Liver (tissue), 9 donors: ENCODE results near the gene ADGRV1. TPM values are rescaled to one million over a fixed set of nuclear protein-coding genes. Genes with fewer than 3 reads are reported as not detected.

Source experiments
- DNase-seq: peaks from one replicate; pipeline ENCODE4 v3.0.0-alpha.2; 2017; ENCODE audit warnings: low spot score
- H3K27ac ChIP-seq, 2 donors: one replicate each; pipeline ENCODE4 v1.7.0; 2013; ENCODE audit warnings: inconsistent platforms in 2 of 2, low read length in 2 of 2, control low read depth in 1 of 2, low read depth in 1 of 2, mild to moderate bottlenecking in 1 of 2
- H3K27me3 ChIP-seq, 4 donors: one replicate each; pipeline versions ENCODE4 v1.6.1 to v1.7.0; 2013; ENCODE audit warnings: low read length in 3 of 4, inconsistent platforms in 1 of 4, mild to moderate bottlenecking in 1 of 4, moderate library complexity in 1 of 4; ENCODE audit not compliant: control insufficient read depth in 4 of 4, insufficient read depth in 4 of 4
- H3K36me3 ChIP-seq, 4 donors: one replicate each; pipeline versions ENCODE4 v1.6.1 to v1.7.0; 2013; ENCODE audit warnings: low read length in 3 of 4, mild to moderate bottlenecking in 3 of 4, low read depth in 1 of 4, moderate library complexity in 1 of 4; ENCODE audit not compliant: control insufficient read depth in 4 of 4, insufficient read depth in 3 of 4
- H3K4me1 ChIP-seq, 4 donors: one replicate each; pipeline versions ENCODE4 v1.6.1 to v1.7.0; 2013; ENCODE audit warnings: low read length in 3 of 4, mild to moderate bottlenecking in 3 of 4, moderate library complexity in 1 of 4; ENCODE audit not compliant: control insufficient read depth in 4 of 4, insufficient read depth in 4 of 4
- H3K4me3 ChIP-seq, 3 donors: one replicate each; pipeline versions ENCODE4 v1.6.1 to v1.7.0; 2013; ENCODE audit warnings: low read length in 3 of 3, control low read depth in 1 of 3, low read depth in 1 of 3, mild to moderate bottlenecking in 1 of 3
- H3K9ac ChIP-seq, 2 donors: one replicate each; pipeline ENCODE4 v1.7.0; 2013; ENCODE audit warnings: low read length in 2 of 2, mild to moderate bottlenecking in 2 of 2, moderate library complexity in 2 of 2, control low read depth in 1 of 2, low read depth in 1 of 2
- H3K9me3 ChIP-seq, 4 donors: one replicate each; pipeline versions ENCODE4 v1.6.1 to v1.7.0; 2013; ENCODE audit warnings: low read length in 3 of 4; ENCODE audit not compliant: control insufficient read depth in 4 of 4
- ATF3 ChIP-seq: IDR thresholded peaks from 2 replicates; pipeline ENCODE4 v1.6.1; 2016; ENCODE audit warnings: antibody characterized with exemption
- CTCF ChIP-seq: fragments of 150-350 bp; IDR thresholded peaks from 2 replicates; pipeline ENCODE4 v1.5.1; 2017; ENCODE audit warnings: improper control_type of control experiment, low read depth, low read length; ENCODE audit not compliant: missing input control
- EGR1 ChIP-seq, 2 donors: IDR thresholded peaks; 2 replicates each; pipeline ENCODE4 v1.6.1; 2016 to 2018; ENCODE audit warnings: antibody characterized with exemption in 2 of 2, low read depth in 2 of 2
- HNF4A ChIP-seq, 2 donors: conservative IDR thresholded peaks; 2 replicates each; pipeline ENCODE4 v1.6.1; 2016; ENCODE audit warnings: antibody characterized with exemption in 2 of 2, mild to moderate bottlenecking in 2 of 2
- HNF4G ChIP-seq: IDR thresholded peaks from 2 replicates; pipeline ENCODE4 v1.6.1; 2016; ENCODE audit warnings: antibody characterized with exemption
- JUND ChIP-seq, 2 donors: IDR thresholded peaks; 2 replicates each; pipeline ENCODE4 v1.6.1; 2016; ENCODE audit warnings: antibody characterized with exemption in 2 of 2
- MAX ChIP-seq: IDR thresholded peaks from 2 replicates; pipeline ENCODE4 v1.6.1; 2016; ENCODE audit warnings: antibody characterized with exemption
- RAD21 ChIP-seq, 2 donors: IDR thresholded peaks; 2 replicates each; pipeline ENCODE4 v1.6.1; 2016; ENCODE audit warnings: antibody characterized with exemption in 2 of 2, mild to moderate bottlenecking in 2 of 2
- SP1 ChIP-seq: IDR thresholded peaks from 2 replicates; pipeline ENCODE4 v1.6.1; 2018; ENCODE audit warnings: antibody characterized with exemption, mild to moderate bottlenecking
- YY1 ChIP-seq: IDR thresholded peaks from 2 replicates; pipeline ENCODE4 v1.6.1; 2016; ENCODE audit warnings: antibody characterized with exemption, mild to moderate bottlenecking
- ZBTB33 ChIP-seq: IDR thresholded peaks from 2 replicates; pipeline ENCODE4 v1.6.1; 2016; ENCODE audit warnings: antibody characterized with exemption
- WGBS: extraction: QIAGEN DNeasy Blood & Tissue Kit; methylation state at CpG from one replicate; pipeline ENCODE4 v1.1.7; 2013; 5-methylcytosine and 5-hydroxymethylcytosine counted together
- polyA plus RNA-seq, 2 donors: library from polyadenylated mRNA; stranded (reverse) in 1 of 2; unstranded in 1 of 2; fragments of 200-250 nt in 1 of 2; fragments of >200 nt in 1 of 2; fragmentation: Nextera tagmentation in 1 of 2; extraction: Ambion mirVana in 1 of 2; gene quantifications; one replicate each; pipeline versions ENCODE4 v1.2.1 to v1.2.3, GENCODE V29; 2013 to 2015
- total RNA-seq, 2 donors: library from RNA; depleted of rRNA; stranded (reverse); fragments of >200 nt; gene quantifications; one replicate each; pipeline ENCODE4 v1.2.3, GENCODE V29; 2014
- donor health status: healthy.
- donor health status: healthy.
- donor health status: healthy.
- donor health status: healthy.
- donor health status: healthy.

The ADGRV1 gene
- total and polyA plus RNA-seq, 4 donors, result 5.1 to 15.5 (median 9.6) TPM

- DNase-seq, result no peak
- Histone ChIP-seq H3K9ac (no peak overlapping the region), H3K27me3 (no peaks in the 10 kb centered on the region), H3K36me3 (no peaks in the 10 kb centered on the region), H3K4me3 (no peak overlapping the region), H3K9me3 (no peaks in the 10 kb centered on the region), H3K4me1 (peaks cover 0 to 1% (median 0%) of the 10 kb centered on the region in 4 donors), H3K27ac (no peak overlapping the region)
- WGBS, result 0% methylated on average over 1 of the region's 1 CpG
- TF ChIP-seq JUND (IDR thresholded peaks at IDR 0.05), result no peak
Measured at GRCh38 chr5:91170266-91170665, 611.7 kb downstream of the ADGRV1 start.

- Histone ChIP-seq H3K36me3 (no peaks in the 10 kb centered on the region), H3K4me1 (peaks cover 0 to 1% (median 0%) of the 10 kb centered on the region in 4 donors), H3K4me3 (no peak overlapping the region), H3K9me3 (no peaks in the 10 kb centered on the region), H3K27ac (no peak overlapping the region), H3K27me3 (no peaks in the 10 kb centered on the region), H3K9ac (no peak overlapping the region)
- DNase-seq, result no peak
- TF ChIP-seq CTCF (no peak), HNF4G (no peak)
- 72% methylated on average over 2 of the region's 2 CpGs for WGBS
Measured at GRCh38 chr5:91171322-91171721, 612.7 kb downstream of the ADGRV1 start.

GRCh38 chr5:91174396-91174795 is 615.8 kb downstream of the ADGRV1 start:
- DNase-seq, result no peak
- Histone ChIP-seq H3K27ac (no peak overlapping the region), H3K27me3 (no peaks in the 10 kb centered on the region), H3K4me1 (peaks cover 0 to 1% (median 0%) of the 10 kb centered on the region in 4 donors), H3K9me3 (no peaks in the 10 kb centered on the region), H3K9ac (no peak overlapping the region), H3K4me3 (no peak overlapping the region), H3K36me3 (no peaks in the 10 kb centered on the region)
- no peak for TF ChIP-seq CTCF
- TF ChIP-seq ATF3, result no peak
- TF ChIP-seq JUND (IDR thresholded peaks at IDR 0.05), result no peak
- TF ChIP-seq ZBTB33, result no peak
- TF ChIP-seq EGR1 (IDR thresholded peaks at IDR 0.05; ENCODE audit: low read depth in 2 of 2), result no peak
- no peak for TF ChIP-seq YY1
- TF ChIP-seq HNF4G, result no peak
- no peak for TF ChIP-seq HNF4A (conservative IDR thresholded peaks at IDR 0.05)
- TF ChIP-seq RAD21 (IDR thresholded peaks at IDR 0.05), result no peak
- no peak for TF ChIP-seq SP1
- TF ChIP-seq MAX, result no peak
